Measurements from ENCODE around the gene TEX53.
A peak's percentile ranks its signal among the peaks of the same experiment; 100 is the strongest.

The TEX53 gene

GRCh38 chr9:114657705-114658104 lies at the start of gene TEX53:
TSS of gene TEX53 (minus strand) at chr9:114657805. CDS start at chr9:114657774, 31 bp downstream.
- no peak for DNase-seq

- DNase-seq, result no peak
These were observed 49.1 kb upstream of the TEX53 start for GRCh38 chr9:114706711-114707110.

GRCh38 chr9:114701988-114702387 lies 44.4 kb upstream of the TEX53 start:
- DNase-seq, result no peak

GRCh38 chr9:114697951-114698351 lies 40.3 kb upstream of the TEX53 start:
- DNase-seq, result no peak

- DNase-seq, result no peak
These were observed 39.4 kb upstream of the TEX53 start for GRCh38 chr9:114696814-114697544.

GRCh38 chr9:114695948-114696347 lies 38.3 kb upstream of the TEX53 start:
- DNase-seq, result no peak

GRCh38 chr9:114694719-114695269 lies 37.2 kb upstream of the TEX53 start:
- DNase-seq, result no peak

- DNase-seq, result no peak
These were observed 36.5 kb upstream of the TEX53 start for GRCh38 chr9:114694146-114694545.

- no peak for DNase-seq
These were observed 35.7 kb upstream of the TEX53 start for GRCh38 chr9:114693248-114693855.

GRCh38 chr9:114691956-114692295 lies 34.3 kb upstream of the TEX53 start:
- DNase-seq, result no peak

- DNase-seq, result no peak
These were observed 33.7 kb upstream of the TEX53 start for GRCh38 chr9:114691046-114691955.

GRCh38 chr9:114690308-114690707 lies 32.7 kb upstream of the TEX53 start:
- no peak for DNase-seq

GRCh38 chr9:114689813-114690212 lies 32.2 kb upstream of the TEX53 start:
- no peak for DNase-seq

- no peak for DNase-seq
These were observed 31.5 kb upstream of the TEX53 start for GRCh38 chr9:114688909-114689610.

GRCh38 chr9:114688379-114688778 lies 30.8 kb upstream of the TEX53 start:
- no peak for DNase-seq

GRCh38 chr9:114687034-114687433 lies 29.4 kb upstream of the TEX53 start:
- DNase-seq, result no peak

GRCh38 chr9:114685951-114686350 lies 28.3 kb upstream of the TEX53 start:
- DNase-seq, result no peak

GRCh38 chr9:114684036-114684435 lies 26.4 kb upstream of the TEX53 start:
- no peak for DNase-seq

- no peak for DNase-seq
These were observed 25.2 kb upstream of the TEX53 start for GRCh38 chr9:114682846-114683245.

- DNase-seq, result peak; percentile 73 to 76
These were observed 24.2 kb upstream of the TEX53 start, which contains the start of gene TEX48 for GRCh38 chr9:114681594-114682332. TSS of gene TEX48 (minus strand) at chr9:114682192. CDS start at chr9:114671723, 10,469 bp downstream.

- no peak for DNase-seq
These were observed 22.8 kb upstream of the TEX53 start for GRCh38 chr9:114680259-114681001.
